Measurements from ENCODE around the gene METTL1. TPM values are rescaled to one million over a fixed set of nuclear protein-coding genes. Genes with fewer than 3 reads are reported as not detected.
A peak's percentile ranks its signal among the peaks of the same experiment; 100 is the strongest.

Gene METTL1
- total and polyA plus RNA-seq, 9 of the 15 experiments (the other 6 are each of a cell fraction or from before 2014, with no cell fraction given): 12.6 to 65.9 (median 39.2) TPM

- TF ChIP-seq ZBTB33 (CRISPR knock-in tag; IDR thresholded peaks at IDR 0.05): peak; percentile 73
- TF ChIP-seq ETV1 (tag; conservative IDR thresholded peaks at IDR 0.05; ENCODE audit: low read depth): peak; percentile 65
- TF ChIP-seq ETV6 (IDR thresholded peaks at IDR 0.05; ENCODE audit: borderline replicate concordance in 1 of 2, low read depth in 2 of 2, low read length in 1 of 2): 0 out of 4 replicates have a peak, but pooled peaks of 1 of the 2 experiments have one; percentile 19
- TF ChIP-seq ETV6 (CRISPR knock-in tag; IDR thresholded peaks at IDR 0.05; ENCODE audit: borderline replicate concordance): no peak
- no peak for TF ChIP-seq HMG20B (CRISPR knock-in tag; IDR thresholded peaks at IDR 0.05)
- TF ChIP-seq IFI16 (CRISPR knock-in tag; IDR thresholded peaks at IDR 0.05): no peak
- TF ChIP-seq EHMT2 (IDR thresholded peaks at IDR 0.05): no peak
- no peak for TF ChIP-seq NCOA4 (IDR thresholded peaks at IDR 0.05; ENCODE audit: partially characterized antibody)
- peak in 1 of 2 experiments; percentile 60; a peak in 1 of 4 replicates for TF ChIP-seq RCOR1 (IDR thresholded peaks at IDR 0.05; ENCODE audit: borderline replicate concordance in 1 of 2, low read depth in 2 of 2, low read length in 2 of 2)
- TF ChIP-seq CTBP1 (IDR thresholded peaks at IDR 0.05; ENCODE audit: borderline replicate concordance): peak; percentile 88
- TF ChIP-seq, protein P1, sequence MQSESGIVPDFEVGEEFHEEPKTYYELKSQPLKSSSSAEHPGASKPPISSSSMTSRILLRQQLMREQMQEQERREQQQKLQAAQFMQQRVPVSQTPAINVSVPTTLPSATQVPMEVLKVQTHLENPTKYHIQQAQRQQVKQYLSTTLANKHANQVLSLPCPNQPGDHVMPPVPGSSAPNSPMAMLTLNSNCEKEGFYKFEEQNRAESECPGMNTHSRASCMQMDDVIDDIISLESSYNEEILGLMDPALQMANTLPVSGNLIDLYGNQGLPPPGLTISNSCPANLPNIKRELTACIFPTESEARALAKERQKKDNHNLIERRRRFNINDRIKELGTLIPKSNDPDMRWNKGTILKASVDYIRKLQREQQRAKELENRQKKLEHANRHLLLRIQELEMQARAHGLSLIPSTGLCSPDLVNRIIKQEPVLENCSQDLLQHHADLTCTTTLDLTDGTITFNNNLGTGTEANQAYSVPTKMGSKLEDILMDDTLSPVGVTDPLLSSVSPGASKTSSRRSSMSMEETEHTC (IDR thresholded peaks at IDR 0.05): no peak
- TF ChIP-seq SP1 (CRISPR knock-in tag; IDR thresholded peaks at IDR 0.05): peak; percentile 85
- TF ChIP-seq MXI1 (IDR thresholded peaks at IDR 0.05; ENCODE audit: low read depth, low read length): no peak
- no peak for TF ChIP-seq ZFPM2 (CRISPR knock-in tag; IDR thresholded peaks at IDR 0.05)
- no peak for TF ChIP-seq RUNX1 (IDR thresholded peaks at IDR 0.05; ENCODE audit: low read depth)
- no peak for TF ChIP-seq ZBTB49 (CRISPR knock-in tag; IDR thresholded peaks at IDR 0.05; ENCODE audit: borderline replicate concordance)
- TF ChIP-seq PURB (CRISPR knock-in tag; IDR thresholded peaks at IDR 0.05; ENCODE audit: low read depth): no peak
- no peak for TF ChIP-seq MEF2A (IDR thresholded peaks at IDR 0.05; ENCODE audit: control insufficient read depth, low read depth, low read length)
- no peak for TF ChIP-seq ZNF57 (CRISPR knock-in tag; IDR thresholded peaks at IDR 0.05)
- TF ChIP-seq THAP12 (CRISPR knock-in tag; IDR thresholded peaks at IDR 0.05): peak; percentile 96
Measured at GRCh38 chr12:57782608-57783465, 10.9 kb upstream of the METTL1 start, which contains the start of gene TSFM (continued).

Measured in K562 (cell line).